ENCODE data around the gene MEGF6. TPM values are rescaled to one million over a fixed set of nuclear protein-coding genes. Genes with fewer than 3 reads are reported as not detected.

The MEGF6 gene
- total RNA-seq, 2 donors from 2014 or later: 22.4 to 24.9 TPM

DNA sequence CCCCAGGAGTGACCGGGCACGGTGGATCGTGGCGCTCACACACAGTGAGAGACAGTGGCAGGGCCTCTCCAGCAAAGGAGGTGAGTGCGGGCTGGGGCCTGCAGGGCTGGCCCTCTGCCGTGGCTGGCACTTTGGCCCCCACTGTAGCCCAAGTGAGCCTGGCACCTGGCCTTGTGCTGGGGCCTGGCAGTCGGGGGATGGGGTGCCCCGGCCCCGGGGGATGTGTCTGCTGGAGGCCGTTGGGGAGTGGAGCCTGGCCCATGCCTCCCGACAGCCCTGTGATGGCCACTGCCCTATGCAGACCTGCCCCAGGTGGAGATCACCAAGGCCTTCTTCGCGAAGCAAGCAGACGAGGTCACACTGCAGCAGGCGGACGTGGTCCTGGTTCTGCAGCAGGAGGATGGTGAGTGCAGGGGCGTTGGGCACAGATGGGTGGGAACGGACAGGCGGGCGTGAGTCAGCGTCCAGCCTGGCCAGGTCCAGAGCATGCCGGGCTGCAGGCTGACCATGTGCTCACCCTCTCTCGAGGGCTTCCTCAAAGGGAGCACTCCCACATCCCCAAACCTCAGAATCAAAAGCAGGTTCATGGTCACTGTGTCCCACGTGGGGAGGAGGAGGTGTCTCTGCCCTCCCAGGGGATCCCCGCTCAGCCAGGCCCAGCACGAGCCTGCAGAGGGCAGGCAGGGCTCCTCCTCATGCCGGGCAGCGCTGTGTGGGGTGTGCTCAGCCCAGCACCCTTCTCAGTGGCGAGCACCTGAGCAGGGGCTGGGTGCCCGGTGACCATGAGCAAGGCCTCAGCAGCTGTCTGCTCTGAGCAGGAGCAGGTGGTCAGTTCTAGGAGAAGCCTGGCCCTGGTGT lies 131.6 kb downstream of the MEGF6 start:
- H3K4me3 ChIP-seq: no peak overlapping the region
- H3K4me1 ChIP-seq: peaks cover 7% of the 10 kb centered on the region
- WGBS, 2 donors: 84 to 88% methylated on average over 13 to 28 of the region's 30 CpGs
- no peaks in the 10 kb centered on the region for H3K36me3 ChIP-seq (replicated peaks in 1 of 2; ENCODE audit: insufficient read depth in 1 of 2, low read depth in 2 of 2)
- no peaks in the 10 kb centered on the region for H3K27me3 ChIP-seq
- no peak overlapping the region for H3K27ac ChIP-seq
- ATAC-seq (no peak), DNase-seq (no peak)
- intact Hi-C loops (cut with DNase I): no loop called here
- H3K9me3 ChIP-seq: no peaks in the 10 kb centered on the region
- TF ChIP-seq, protein P1, sequence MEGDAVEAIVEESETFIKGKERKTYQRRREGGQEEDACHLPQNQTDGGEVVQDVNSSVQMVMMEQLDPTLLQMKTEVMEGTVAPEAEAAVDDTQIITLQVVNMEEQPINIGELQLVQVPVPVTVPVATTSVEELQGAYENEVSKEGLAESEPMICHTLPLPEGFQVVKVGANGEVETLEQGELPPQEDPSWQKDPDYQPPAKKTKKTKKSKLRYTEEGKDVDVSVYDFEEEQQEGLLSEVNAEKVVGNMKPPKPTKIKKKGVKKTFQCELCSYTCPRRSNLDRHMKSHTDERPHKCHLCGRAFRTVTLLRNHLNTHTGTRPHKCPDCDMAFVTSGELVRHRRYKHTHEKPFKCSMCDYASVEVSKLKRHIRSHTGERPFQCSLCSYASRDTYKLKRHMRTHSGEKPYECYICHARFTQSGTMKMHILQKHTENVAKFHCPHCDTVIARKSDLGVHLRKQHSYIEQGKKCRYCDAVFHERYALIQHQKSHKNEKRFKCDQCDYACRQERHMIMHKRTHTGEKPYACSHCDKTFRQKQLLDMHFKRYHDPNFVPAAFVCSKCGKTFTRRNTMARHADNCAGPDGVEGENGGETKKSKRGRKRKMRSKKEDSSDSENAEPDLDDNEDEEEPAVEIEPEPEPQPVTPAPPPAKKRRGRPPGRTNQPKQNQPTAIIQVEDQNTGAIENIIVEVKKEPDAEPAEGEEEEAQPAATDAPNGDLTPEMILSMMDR (IDR thresholded peaks at IDR 0.05): no peak
- TF ChIP-seq POLR2A (IDR thresholded peaks at IDR 0.05): no peak

DNA sequence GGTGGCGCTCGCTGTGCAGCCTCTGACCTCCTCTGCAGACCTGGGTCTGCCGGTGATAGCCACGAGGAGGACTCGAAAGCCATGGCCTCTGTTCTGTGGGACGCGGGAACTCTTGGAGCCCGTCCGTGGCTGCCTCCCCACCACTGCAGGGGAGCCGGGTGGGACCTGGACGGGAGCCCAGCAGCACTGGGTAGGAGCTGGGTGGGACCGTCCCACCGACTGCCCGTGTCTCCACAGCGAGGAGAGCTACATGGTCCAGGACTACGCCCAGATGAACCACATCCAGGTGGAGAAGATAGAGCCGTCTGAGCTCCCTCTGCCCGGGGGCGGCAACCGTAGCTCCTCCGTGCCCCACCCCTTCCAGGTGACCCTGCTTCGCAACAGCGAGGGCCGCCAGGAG lies 133.1 kb downstream of the MEGF6 start:
- WGBS, 2 donors: 88 to 92% methylated on average over 7 to 18 of the region's 24 CpGs
- Histone ChIP-seq H3K9me3 (no peaks in the 10 kb centered on the region), H3K4me1 (no peaks in the 10 kb centered on the region), H3K36me3 (replicated peaks in 1 of 2; ENCODE audit: insufficient read depth in 1 of 2, low read depth in 2 of 2) (peaks cover 0 to 3% of the 10 kb centered on the region in 2 donors), H3K4me3 (no peak overlapping the region), H3K27me3 (no peaks in the 10 kb centered on the region), H3K27ac (no peak overlapping the region)
- no peak for ATAC-seq
- intact Hi-C loops (cut with DNase I): no loop called here
- DNase-seq: no peak
- TF ChIP-seq, protein P1 (IDR thresholded peaks at IDR 0.05): no peak
- no peak for TF ChIP-seq POLR2A (IDR thresholded peaks at IDR 0.05)

DNA sequence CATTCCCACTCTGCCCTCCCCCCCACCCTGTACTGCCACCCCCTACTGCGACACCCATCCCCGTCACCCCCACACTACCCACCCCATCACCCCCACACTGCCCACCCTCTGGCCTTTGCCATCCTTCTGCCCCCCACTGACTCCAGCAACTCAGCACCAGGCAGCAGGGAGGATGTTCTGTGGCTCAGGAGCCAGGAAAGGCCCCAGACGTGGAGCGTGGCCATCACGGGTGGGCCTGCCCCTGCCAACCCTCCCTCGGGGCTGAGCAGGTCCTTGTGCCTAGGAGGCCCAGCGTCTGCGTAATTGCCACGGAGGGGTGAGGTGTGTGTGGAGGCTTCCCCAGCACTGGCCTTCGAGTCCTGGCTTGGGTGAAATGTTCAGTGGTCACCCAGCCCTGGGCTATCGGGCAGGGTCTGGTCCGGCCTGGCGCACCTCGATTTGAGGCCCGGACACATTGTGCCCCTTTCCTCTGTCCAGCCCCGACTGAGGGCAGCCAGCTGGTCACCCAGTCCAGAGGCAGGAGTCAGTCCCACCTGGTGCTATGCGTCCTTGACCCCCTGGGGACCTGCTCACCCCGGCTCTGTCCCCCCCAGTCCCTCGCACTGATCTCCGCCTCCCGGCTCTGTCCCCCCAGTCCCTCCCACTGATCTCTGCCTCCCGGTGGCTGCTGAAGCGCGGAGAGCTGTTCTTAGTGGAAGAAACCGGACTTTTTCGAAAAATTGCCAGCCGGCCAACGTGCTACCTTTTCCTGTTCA lies 133.9 kb downstream of the MEGF6 start:
- no peak for TF ChIP-seq POLR2A (IDR thresholded peaks at IDR 0.05)
- TF ChIP-seq, protein P1 (IDR thresholded peaks at IDR 0.05): no peak
- DNase-seq: no peak
- Histone ChIP-seq H3K27me3 (no peaks in the 10 kb centered on the region), H3K9me3 (no peaks in the 10 kb centered on the region), H3K36me3 (replicated peaks in 1 of 2; ENCODE audit: insufficient read depth in 1 of 2, low read depth in 2 of 2) (peaks cover 0 to 3% of the 10 kb centered on the region in 2 donors), H3K4me1 (no peaks in the 10 kb centered on the region), H3K4me3 (no peak overlapping the region), H3K27ac (no peak overlapping the region)
- intact Hi-C loops (cut with DNase I): no loop called here
- 78 to 92% methylated on average over 12 to 25 of the region's 28 CpGs for WGBS, 2 donors
- no peak for ATAC-seq

DNA sequence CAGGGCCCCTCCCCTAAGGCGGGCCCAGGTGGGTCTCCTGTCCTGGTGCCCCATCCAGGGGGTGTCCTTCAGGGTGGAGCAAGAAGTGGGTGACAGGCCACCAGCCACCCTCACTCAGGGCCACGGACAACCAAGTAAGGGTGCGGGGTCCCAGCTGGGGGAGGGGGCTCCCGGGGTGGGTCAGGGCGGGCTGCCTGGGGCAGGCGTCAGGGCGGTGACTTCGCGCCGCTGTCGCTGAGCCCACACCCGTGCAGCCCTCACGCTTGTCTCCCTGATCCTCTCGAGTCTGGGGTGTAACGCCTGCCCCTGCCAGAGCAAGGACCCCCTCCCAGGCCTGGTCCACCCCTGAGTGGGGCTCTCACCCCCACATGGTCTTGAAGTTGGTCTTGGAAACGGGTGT lies 134.6 kb downstream of the MEGF6 start:
- Histone ChIP-seq H3K4me3 (no peak overlapping the region), H3K4me1 (no peaks in the 10 kb centered on the region), H3K27ac (no peak overlapping the region), H3K27me3 (no peaks in the 10 kb centered on the region), H3K9me3 (no peaks in the 10 kb centered on the region), H3K36me3 (replicated peaks in 1 of 2; ENCODE audit: insufficient read depth in 1 of 2, low read depth in 2 of 2) (peaks cover 0 to 3% of the 10 kb centered on the region in 2 donors)
- intact Hi-C loops (cut with DNase I): no loop called here
- TF ChIP-seq POLR2A (IDR thresholded peaks at IDR 0.05): no peak
- TF ChIP-seq, protein P1 (IDR thresholded peaks at IDR 0.05): no peak
- 75 to 91% methylated on average over 5 to 14 of the region's 16 CpGs for WGBS, 2 donors
- ATAC-seq: no peak
- no peak for DNase-seq

Measured in body of pancreas (tissue), 4 donors.